Measurements from ENCODE around the gene DEUP1.

DNA sequence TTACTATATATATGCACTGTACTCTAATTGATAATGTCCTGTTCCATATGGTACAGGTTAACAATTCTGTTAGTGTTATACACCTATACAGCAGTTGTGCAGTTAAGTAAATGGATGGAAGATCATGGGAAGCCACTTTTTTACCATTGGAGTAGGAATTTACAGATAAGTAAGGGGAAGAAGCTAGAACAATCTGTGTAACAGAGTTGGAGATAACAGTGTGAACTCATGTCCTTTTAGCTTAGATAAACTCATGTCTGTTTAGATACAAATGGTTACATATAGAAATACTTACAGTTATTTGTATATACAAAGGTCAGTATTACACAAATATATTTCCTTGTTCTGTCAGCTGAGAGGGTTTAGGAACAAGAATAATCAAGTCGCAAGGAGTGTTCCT, 6.8 kb upstream of the DEUP1 start:
- no peak for TF ChIP-seq POLR2AphosphoS5 (IDR thresholded peaks at IDR 0.05)
- TF ChIP-seq, protein P1, sequence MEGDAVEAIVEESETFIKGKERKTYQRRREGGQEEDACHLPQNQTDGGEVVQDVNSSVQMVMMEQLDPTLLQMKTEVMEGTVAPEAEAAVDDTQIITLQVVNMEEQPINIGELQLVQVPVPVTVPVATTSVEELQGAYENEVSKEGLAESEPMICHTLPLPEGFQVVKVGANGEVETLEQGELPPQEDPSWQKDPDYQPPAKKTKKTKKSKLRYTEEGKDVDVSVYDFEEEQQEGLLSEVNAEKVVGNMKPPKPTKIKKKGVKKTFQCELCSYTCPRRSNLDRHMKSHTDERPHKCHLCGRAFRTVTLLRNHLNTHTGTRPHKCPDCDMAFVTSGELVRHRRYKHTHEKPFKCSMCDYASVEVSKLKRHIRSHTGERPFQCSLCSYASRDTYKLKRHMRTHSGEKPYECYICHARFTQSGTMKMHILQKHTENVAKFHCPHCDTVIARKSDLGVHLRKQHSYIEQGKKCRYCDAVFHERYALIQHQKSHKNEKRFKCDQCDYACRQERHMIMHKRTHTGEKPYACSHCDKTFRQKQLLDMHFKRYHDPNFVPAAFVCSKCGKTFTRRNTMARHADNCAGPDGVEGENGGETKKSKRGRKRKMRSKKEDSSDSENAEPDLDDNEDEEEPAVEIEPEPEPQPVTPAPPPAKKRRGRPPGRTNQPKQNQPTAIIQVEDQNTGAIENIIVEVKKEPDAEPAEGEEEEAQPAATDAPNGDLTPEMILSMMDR (IDR thresholded peaks at IDR 0.05) = no peak
